HS-5 (cell line): Measurements from ENCODE around the gene CELSR3.

Experiments
- DNase-seq: peaks from one replicate; pipeline ENCODE4 v3.0.0-alpha.2; 2012; ENCODE audit warnings: low read depth

CELSR3 gene

GRCh38 chr3:48599509-48600285, 63.0 kb downstream of the CELSR3 start:
- no peak for DNase-seq

GRCh38 chr3:48599077-48599501, 63.6 kb downstream of the CELSR3 start:
- DNase-seq, result no peak

DNA sequence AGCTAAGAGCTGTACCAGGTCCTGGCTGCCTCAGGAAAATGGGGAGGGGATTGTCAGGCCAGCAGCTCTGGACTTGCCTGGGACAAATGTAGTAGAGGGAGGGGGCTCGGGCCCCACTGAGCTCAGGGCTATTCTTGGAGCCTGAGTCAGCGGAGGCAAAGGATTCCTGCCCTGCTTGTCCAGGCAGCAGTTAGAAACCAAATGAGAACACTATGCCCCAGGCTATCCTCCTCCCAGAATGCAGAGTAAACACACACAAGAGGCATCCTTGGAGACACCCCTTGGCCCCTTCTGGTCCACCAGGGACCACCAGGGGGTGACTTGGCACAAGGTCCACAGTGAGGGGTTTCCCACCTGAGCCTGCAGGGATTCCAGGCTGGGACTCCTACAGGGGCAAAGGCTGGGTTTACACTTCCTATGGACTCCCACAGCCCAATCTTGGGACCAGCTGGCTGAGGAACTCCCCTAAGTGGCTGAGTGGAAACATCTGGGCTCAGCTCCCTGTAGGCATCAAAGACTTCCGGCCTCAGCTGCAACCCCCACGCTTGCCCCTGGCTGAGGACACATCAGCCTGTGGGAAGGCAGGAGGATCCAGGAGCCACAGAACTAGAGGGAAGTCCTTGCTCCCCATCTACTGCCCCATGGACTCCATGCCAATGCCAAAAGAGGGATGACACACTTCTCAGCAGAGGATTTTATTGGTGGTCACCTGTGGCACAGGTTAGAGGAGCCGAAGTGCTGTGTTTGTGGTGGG, 64.2 kb downstream of the CELSR3 start:
- DNase-seq, result peak; percentile 75

GRCh38 chr3:48597408-48597800, 65.3 kb downstream of the CELSR3 start:
- no peak for DNase-seq

- DNase-seq, result no peak
Observed at GRCh38 chr3:48596676-48597407, 65.8 kb downstream of the CELSR3 start.

DNA sequence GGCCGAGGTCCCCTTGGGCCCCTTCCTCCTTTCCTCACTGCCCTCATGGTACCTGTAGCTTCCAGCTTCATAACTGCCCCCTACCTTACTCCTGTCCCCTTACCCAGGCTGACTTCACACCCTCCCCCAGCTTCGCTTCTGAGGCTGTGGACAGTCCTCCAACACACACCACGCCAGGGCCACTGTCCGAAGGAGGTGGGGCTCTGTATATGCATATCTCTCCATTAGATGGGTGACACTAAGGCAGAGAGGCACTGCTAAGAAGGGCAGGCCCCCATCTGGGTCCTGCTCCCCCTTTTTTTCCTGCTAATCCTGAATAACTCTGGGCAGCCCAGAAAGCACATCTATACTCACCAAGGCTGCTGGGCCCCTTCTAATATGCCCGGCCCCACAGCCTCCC, 66.5 kb downstream of the CELSR3 start:
- DNase-seq, result no peak

DNA sequence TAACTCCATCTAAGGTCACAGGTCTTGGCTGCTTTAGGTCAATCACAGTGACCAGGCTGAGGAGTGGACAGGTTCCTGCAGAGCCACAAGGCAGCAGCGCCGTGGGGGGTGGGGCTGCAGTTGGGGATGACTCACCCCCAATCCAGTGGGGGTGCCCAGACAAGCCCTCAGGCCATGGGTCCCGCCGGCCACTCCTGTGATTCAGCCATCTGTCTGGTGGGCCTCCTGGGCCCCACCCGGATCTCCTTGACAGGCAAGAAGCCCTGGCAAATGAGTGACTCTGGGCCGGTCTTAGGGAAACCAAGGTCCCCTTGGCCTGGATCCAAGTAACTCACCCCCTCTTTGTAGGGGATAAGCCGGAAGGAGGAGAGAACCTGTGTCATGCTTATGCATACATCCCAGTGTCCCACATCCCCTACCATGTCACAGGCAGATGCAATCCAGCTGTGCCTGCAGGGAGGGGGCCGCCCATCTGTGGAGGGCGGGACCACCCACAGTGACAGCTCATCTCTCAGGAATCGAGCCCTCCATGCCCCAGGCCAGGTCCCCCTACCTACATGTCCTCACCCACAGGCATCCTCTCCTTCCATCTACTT, 67.1 kb downstream of the CELSR3 start:
- DNase-seq, result peak; percentile 94

- DNase-seq, result no peak
Observed at GRCh38 chr3:48595075-48595525, 67.6 kb downstream of the CELSR3 start, which contains the start of gene COL7A1. TSS of gene COL7A1 (minus strand) at chr3:48595329. CDS start at chr3:48595159, 170 bp downstream.

DNA sequence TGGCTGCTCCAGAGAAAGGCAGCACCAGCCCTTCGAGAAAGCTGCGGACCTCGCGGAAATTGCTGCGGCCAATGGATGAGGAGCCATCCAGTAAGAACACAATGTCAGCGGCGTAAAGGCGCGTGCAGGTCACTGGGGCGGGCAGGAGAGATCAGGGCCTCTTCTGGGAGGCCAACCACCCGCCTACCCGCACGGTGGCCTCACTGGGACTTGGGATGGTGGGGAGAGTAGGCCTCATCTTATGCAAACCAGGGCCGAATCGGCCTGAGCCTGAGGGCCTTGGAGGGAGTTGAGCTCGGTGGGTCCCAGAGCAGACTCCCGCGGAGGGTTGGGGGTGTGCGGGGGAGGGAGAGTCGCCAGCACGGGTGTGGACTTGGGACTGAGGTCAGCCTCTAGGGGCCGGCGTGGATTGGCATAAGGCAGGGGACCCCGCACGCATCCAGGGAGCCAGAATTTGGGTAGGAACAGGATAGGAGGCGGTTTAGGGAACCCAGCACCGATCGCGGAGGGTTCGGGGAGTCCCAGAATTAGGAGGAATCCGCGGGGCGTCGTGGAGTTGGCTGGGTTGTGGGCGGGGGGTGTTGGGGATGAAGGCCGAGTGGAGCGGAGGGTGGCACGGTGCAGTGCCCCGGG, 68.2 kb downstream of the CELSR3 start:
- no peak for DNase-seq

DNA sequence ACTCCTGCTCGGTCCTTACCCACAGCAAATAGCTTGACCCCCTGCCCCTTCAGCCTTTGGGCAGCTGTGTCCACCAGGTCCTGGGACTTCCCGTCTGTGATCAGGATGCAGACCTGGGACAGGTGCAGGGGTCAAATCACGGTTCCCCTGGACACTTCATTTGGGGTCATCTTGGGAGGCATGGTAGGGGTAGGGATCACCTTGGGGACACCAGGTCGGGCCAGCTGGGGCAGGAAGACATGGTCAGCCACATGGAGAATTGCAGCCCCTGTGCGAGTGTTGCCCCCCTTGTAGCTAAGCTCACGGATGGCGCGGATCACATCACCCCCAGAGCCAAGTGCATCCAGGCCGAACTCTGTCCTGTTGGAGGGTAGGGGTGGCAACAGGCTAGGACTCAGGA, 69.3 kb downstream of the CELSR3 start:
- no peak for DNase-seq

GRCh38 chr3:48592519-48593087, 70.1 kb downstream of the CELSR3 start:
- DNase-seq, result no peak

- DNase-seq, result no peak
Observed at GRCh38 chr3:48591886-48592518, 70.7 kb downstream of the CELSR3 start.

- DNase-seq, result no peak
Observed at GRCh38 chr3:48591436-48591835, 71.2 kb downstream of the CELSR3 start.

- DNase-seq, result no peak
Observed at GRCh38 chr3:48588230-48588629, 74.5 kb downstream of the CELSR3 start.

- no peak for DNase-seq
Observed at GRCh38 chr3:48587686-48588085, 75.0 kb downstream of the CELSR3 start.
